K562 (cell line): ENCODE measurements around the gene ARMH1. TPM values are rescaled to one million over a fixed set of nuclear protein-coding genes. Genes with fewer than 3 reads are reported as not detected.

Source experiments
- BRCA1 ChIP-seq, 2 experiments: fragments of 450-650 bp in 1 of 2; sonication (generic) in 1 of 2; formaldehyde crosslinking in 1 of 2; IDR thresholded peaks; 2 replicates each; pipeline versions ENCODE4 v1.5.0 to v1.6.1; 2017 to 2020; ENCODE audit warnings: mild to moderate bottlenecking in 1 of 2, missing genetic modification reagents in 1 of 2
- CBX1 ChIP-seq: sonication (generic); IDR thresholded peaks from 2 replicates; pipeline ENCODE4 v1.6.1; 2016; ENCODE audit warnings: antibody characterized with exemption, low read depth, mild to moderate bottlenecking
- HDAC1 ChIP-seq, 2 experiments: fragments of 450-650 bp; IDR thresholded peaks; 2 replicates each; pipeline ENCODE4 v1.6.1; 2016 to 2017; ENCODE audit warnings: inconsistent platforms in 1 of 2, mild to moderate bottlenecking in 1 of 2, moderate library complexity in 1 of 2
- HIVEP1 ChIP-seq: fragments of 250-450 bp; sonication (Bioruptor Pico); IDR thresholded peaks from 2 replicates; pipeline ENCODE4 v1.4.0; 2020; ENCODE audit warnings: mild to moderate bottlenecking
- JUN ChIP-seq, 2 experiments: sonication (generic) in 1 of 2; formaldehyde crosslinking in 1 of 2; IDR thresholded peaks; 2 replicates each; pipeline versions ENCODE4 v1.6.1 to v1.8.0; 2012 to 2022; ENCODE audit warnings: borderline replicate concordance in 2 of 2, mild to moderate bottlenecking in 2 of 2, improper control_type of control experiment in 1 of 2, low read depth in 1 of 2, low read length in 1 of 2, missing genetic modification reagents in 1 of 2
- KLF13 ChIP-seq: fragments of 450-650 bp; IDR thresholded peaks from 2 replicates; pipeline ENCODE4 v1.6.1; 2016; ENCODE audit warnings: missing genetic modification characterization, low read depth, mild to moderate bottlenecking, missing compliant biosample characterization, moderate library complexity, borderline replicate concordance
- MAFK ChIP-seq: IDR thresholded peaks from 2 replicates; pipeline ENCODE4 v1.6.1; 2011; ENCODE audit warnings: low read length, improper control_type of control experiment
- MCM2 ChIP-seq: fragments of 450-650 bp; IDR thresholded peaks from 2 replicates; pipeline ENCODE4 v1.6.1; 2017; ENCODE audit warnings: low read depth, mild to moderate bottlenecking
- MED1 ChIP-seq: sonication (generic); formaldehyde crosslinking; IDR thresholded peaks from 2 replicates; pipeline ENCODE4 v1.8.1; 2023; ENCODE audit warnings: missing genetic modification reagents, borderline replicate concordance
- NCOA6 ChIP-seq: fragments of 450-650 bp; IDR thresholded peaks from 2 replicates; pipeline ENCODE4 v1.6.1; 2017; ENCODE audit warnings: mild to moderate bottlenecking
- PHTF2 ChIP-seq: fragments of 250-450 bp; sonication (Bioruptor Pico); IDR thresholded peaks from 2 replicates; pipeline ENCODE4 v1.5.0; 2021; ENCODE audit warnings: mild to moderate bottlenecking
- RBBP5 ChIP-seq: fragments of 200-600 bp; sonication (generic); IDR thresholded peaks from 2 replicates; pipeline ENCODE4 v1.6.1; 2012; ENCODE audit warnings: borderline replicate concordance, mild to moderate bottlenecking, low read length, control low read depth, inconsistent platforms; ENCODE audit not compliant: insufficient read depth, poor library complexity, severe bottlenecking
- TFAM ChIP-seq: fragments of 250-450 bp; sonication (Bioruptor Pico); conservative IDR thresholded peaks from 2 replicates; pipeline ENCODE4 v1.5.0; 2021; ENCODE audit warnings: mild to moderate bottlenecking, moderate library complexity
- ZBED1 ChIP-seq: IDR thresholded peaks from 2 replicates; pipeline ENCODE4 v1.6.1; 2014
- ZC3H11A ChIP-seq: IDR thresholded peaks from 2 replicates; pipeline ENCODE4 v1.6.1; 2012; ENCODE audit warnings: low read depth, low read length, improper control_type of control experiment
- polyA plus RNA-seq, 8 experiments: library from polyadenylated mRNA; depleted of rRNA in 4 of 8; stranded (reverse) in 5 of 8; unstranded in 3 of 8; fragments of >200 nt; fragmentation: Nextera tagmentation in 2 of 8; fragmentation: Illumina TruSeq in 1 of 8; extraction: Ambion mirVana in 2 of 8; extraction: Trizol in 1 of 8; gene quantifications; 2 replicates each; pipeline versions ENCODE4 v1.2.1 to v1.2.3, GENCODE V29; 2011 to 2014; ENCODE audit warnings: inconsistent platforms in 1 of 8, missing spikeins in 1 of 8
- total RNA-seq, 7 experiments: library from RNA; depleted of rRNA in 6 of 7; stranded (reverse); fragments of >200 nt in 6 of 7; fragmentation: Illumina TruSeq in 2 of 7; extraction: Trizol in 2 of 7; gene quantifications; 2 replicates each; pipeline versions ENCODE4 v1.2.1 to v1.2.3, GENCODE V29; 2011 to 2021; ENCODE audit warnings: low replicate concordance in 1 of 7
- TF ChIP-seq, protein P1 (sequence below), 2 experiments: fragments of 450-650 bp; conservative IDR thresholded peaks; 2 replicates each; pipeline ENCODE4 v1.6.1; 2017; ENCODE audit warnings: mild to moderate bottlenecking in 2 of 2, moderate library complexity in 2 of 2
- TF ChIP-seq, protein P2 (sequence below), 3 experiments: fragments of 200-800 bp in 1 of 3; sonication (Bioruptor generic) in 1 of 3; sonication (generic) in 1 of 3; formaldehyde crosslinking in 1 of 3; IDR thresholded peaks; 2 replicates each; pipeline versions ENCODE4 v1.6.1 to v1.8.0; 2016 to 2022; ENCODE audit warnings: mild to moderate bottlenecking in 2 of 3, missing compliant biosample characterization in 2 of 3, missing genetic modification characterization in 2 of 3, missing genetic modification reagents in 1 of 3
- TF ChIP-seq, protein P3 (sequence below): fragments of 200-800 bp; sonication (Bioruptor generic); IDR thresholded peaks from 2 replicates; pipeline ENCODE4 v1.6.1; 2016; ENCODE audit warnings: missing genetic modification characterization, missing compliant biosample characterization

Gene ARMH1
- total and polyA plus RNA-seq, 9 of the 15 experiments (the other 6 are each of a cell fraction or from before 2014, with no cell fraction given), result 0.41 TPM; not detected in 8

GRCh38 chr1:44739307-44740178 is 65.0 kb downstream of the ARMH1 start, which contains the start of gene KIF2C (continued):
- TF ChIP-seq, protein P1, sequence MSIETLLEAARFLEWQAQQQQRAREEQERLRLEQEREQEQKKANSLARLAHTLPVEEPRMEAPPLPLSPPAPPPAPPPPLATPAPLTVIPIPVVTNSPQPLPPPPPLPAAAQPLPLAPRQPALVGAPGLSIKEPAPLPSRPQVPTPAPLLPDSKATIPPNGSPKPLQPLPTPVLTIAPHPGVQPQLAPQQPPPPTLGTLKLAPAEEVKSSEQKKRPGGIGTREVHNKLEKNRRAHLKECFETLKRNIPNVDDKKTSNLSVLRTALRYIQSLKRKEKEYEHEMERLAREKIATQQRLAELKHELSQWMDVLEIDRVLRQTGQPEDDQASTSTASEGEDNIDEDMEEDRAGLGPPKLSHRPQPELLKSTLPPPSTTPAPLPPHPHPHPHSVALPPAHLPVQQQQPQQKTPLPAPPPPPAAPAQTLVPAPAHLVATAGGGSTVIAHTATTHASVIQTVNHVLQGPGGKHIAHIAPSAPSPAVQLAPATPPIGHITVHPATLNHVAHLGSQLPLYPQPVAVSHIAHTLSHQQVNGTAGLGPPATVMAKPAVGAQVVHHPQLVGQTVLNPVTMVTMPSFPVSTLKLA (conservative IDR thresholded peaks at IDR 0.05), result peak; percentile 81 to 89; a peak in 3 of 4 replicates
- TF ChIP-seq RBBP5, result peak; percentile 55
- no peak; the same call in none of the 2 replicates for TF ChIP-seq PHTF2 (CRISPR knock-in tag)
- no peak for TF ChIP-seq JUN (IDR thresholded peaks at IDR 0.05; ENCODE audit: borderline replicate concordance, low read depth, low read length)
- TF ChIP-seq JUN (CRISPR knock-in tag; IDR thresholded peaks at IDR 0.05; ENCODE audit: borderline replicate concordance), result no peak; the same call in 1 of the 2 replicates
- TF ChIP-seq ZBED1, result peak; percentile 78; the same call in 1 of the 2 replicates
- TF ChIP-seq MAFK, result no peak
- TF ChIP-seq HDAC1 (IDR thresholded peaks at IDR 0.05), result peak; percentile 73 to 99; a peak in 3 of 4 replicates
- TF ChIP-seq KLF13 (tag), result no peak
- TF ChIP-seq CBX1, result no peak; the same call in none of the 2 replicates
- no peak for TF ChIP-seq MED1
- TF ChIP-seq NCOA6, result peak; percentile 89
- no peak for TF ChIP-seq TFAM
- TF ChIP-seq, protein P2, sequence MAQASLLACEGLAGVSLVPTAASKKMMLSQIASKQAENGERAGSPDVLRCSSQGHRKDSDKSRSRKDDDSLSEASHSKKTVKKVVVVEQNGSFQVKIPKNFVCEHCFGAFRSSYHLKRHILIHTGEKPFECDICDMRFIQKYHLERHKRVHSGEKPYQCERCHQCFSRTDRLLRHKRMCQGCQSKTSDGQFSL (CRISPR knock-in tag; IDR thresholded peaks at IDR 0.05), result no peak
- TF ChIP-seq, protein P2 (tag; IDR thresholded peaks at IDR 0.05), result no peak
- TF ChIP-seq BRCA1 (IDR thresholded peaks at IDR 0.05), result no peak
- no peak for TF ChIP-seq BRCA1 (CRISPR knock-in tag; IDR thresholded peaks at IDR 0.05)
- TF ChIP-seq ZC3H11A, result no peak
- no peak for TF ChIP-seq MCM2
- no peak for TF ChIP-seq HIVEP1 (CRISPR knock-in tag)
- TF ChIP-seq, protein P3, sequence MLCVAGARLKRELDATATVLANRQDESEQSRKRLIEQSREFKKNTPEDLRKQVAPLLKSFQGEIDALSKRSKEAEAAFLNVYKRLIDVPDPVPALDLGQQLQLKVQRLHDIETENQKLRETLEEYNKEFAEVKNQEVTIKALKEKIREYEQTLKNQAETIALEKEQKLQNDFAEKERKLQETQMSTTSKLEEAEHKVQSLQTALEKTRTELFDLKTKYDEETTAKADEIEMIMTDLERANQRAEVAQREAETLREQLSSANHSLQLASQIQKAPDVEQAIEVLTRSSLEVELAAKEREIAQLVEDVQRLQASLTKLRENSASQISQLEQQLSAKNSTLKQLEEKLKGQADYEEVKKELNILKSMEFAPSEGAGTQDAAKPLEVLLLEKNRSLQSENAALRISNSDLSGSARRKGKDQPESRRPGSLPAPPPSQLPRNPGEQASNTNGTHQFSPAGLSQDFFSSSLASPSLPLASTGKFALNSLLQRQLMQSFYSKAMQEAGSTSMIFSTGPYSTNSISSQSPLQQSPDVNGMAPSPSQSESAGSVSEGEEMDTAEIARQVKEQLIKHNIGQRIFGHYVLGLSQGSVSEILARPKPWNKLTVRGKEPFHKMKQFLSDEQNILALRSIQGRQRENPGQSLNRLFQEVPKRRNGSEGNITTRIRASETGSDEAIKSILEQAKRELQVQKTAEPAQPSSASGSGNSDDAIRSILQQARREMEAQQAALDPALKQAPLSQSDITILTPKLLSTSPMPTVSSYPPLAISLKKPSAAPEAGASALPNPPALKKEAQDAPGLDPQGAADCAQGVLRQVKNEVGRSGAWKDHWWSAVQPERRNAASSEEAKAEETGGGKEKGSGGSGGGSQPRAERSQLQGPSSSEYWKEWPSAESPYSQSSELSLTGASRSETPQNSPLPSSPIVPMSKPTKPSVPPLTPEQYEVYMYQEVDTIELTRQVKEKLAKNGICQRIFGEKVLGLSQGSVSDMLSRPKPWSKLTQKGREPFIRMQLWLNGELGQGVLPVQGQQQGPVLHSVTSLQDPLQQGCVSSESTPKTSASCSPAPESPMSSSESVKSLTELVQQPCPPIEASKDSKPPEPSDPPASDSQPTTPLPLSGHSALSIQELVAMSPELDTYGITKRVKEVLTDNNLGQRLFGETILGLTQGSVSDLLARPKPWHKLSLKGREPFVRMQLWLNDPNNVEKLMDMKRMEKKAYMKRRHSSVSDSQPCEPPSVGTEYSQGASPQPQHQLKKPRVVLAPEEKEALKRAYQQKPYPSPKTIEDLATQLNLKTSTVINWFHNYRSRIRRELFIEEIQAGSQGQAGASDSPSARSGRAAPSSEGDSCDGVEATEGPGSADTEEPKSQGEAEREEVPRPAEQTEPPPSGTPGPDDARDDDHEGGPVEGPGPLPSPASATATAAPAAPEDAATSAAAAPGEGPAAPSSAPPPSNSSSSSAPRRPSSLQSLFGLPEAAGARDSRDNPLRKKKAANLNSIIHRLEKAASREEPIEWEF (CRISPR knock-in tag), result 0 out of 2 replicates have a peak, but pooled peaks have one; percentile 6
